IMR-90 (cell line): ENCODE data around the gene ANK3.

ENCODE experiments used
- BHLHE40 ChIP-seq: fragments of 150-350 bp; IDR thresholded peaks from 2 replicates; pipeline ENCODE4 v1.6.1; 2016; ENCODE audit warnings: mild to moderate bottlenecking, low read depth, low read length
- CEBPB ChIP-seq: IDR thresholded peaks from 2 replicates; pipeline ENCODE4 v1.6.1; 2012; ENCODE audit warnings: low read depth, low read length, improper control_type of control experiment
- CHD1 ChIP-seq: IDR thresholded peaks from 2 replicates; pipeline ENCODE4 v1.6.1; 2012; ENCODE audit warnings: low read depth, low read length, improper control_type of control experiment
- FOS ChIP-seq: fragments of 150-350 bp; IDR thresholded peaks from 2 replicates; pipeline ENCODE4 v1.6.1; 2016; ENCODE audit warnings: low read depth, low read length
- MAFK ChIP-seq: IDR thresholded peaks from 2 replicates; pipeline ENCODE4 v1.6.1; 2012; ENCODE audit warnings: low read depth, low read length, improper control_type of control experiment
- MAZ ChIP-seq: IDR thresholded peaks from 2 replicates; pipeline ENCODE4 v1.6.1; 2012; ENCODE audit warnings: low read depth, mild to moderate bottlenecking, low read length, improper control_type of control experiment, moderate library complexity, borderline replicate concordance
- MXI1 ChIP-seq: IDR thresholded peaks from 2 replicates; pipeline ENCODE4 v1.6.1; 2012; ENCODE audit warnings: low read depth, mild to moderate bottlenecking, low read length, moderate library complexity, borderline replicate concordance
- POLR2A ChIP-seq: IDR thresholded peaks from 2 replicates; pipeline ENCODE4 v1.6.1; 2012; ENCODE audit warnings: mild to moderate bottlenecking, low read depth, low read length
- RAD21 ChIP-seq: IDR thresholded peaks from 2 replicates; pipeline ENCODE4 v1.6.1; 2012; ENCODE audit warnings: low read length, improper control_type of control experiment
- RFX5 ChIP-seq: IDR thresholded peaks from 2 replicates; pipeline ENCODE4 v1.8.0; 2012; ENCODE audit warnings: low read depth, mild to moderate bottlenecking, low read length, moderate library complexity
- TF ChIP-seq, protein P1 (sequence below): conservative IDR thresholded peaks from 2 replicates; pipeline ENCODE4 v1.5.1; 2012; ENCODE audit warnings: mild to moderate bottlenecking, low read depth, low read length, improper control_type of control experiment
- TF ChIP-seq, protein P2 (sequence below): fragments of 150-350 bp; IDR thresholded peaks from 2 replicates; pipeline ENCODE4 v1.6.1; 2017; ENCODE audit warnings: mild to moderate bottlenecking, antibody characterized with exemption, low read length, low read depth

DNA sequence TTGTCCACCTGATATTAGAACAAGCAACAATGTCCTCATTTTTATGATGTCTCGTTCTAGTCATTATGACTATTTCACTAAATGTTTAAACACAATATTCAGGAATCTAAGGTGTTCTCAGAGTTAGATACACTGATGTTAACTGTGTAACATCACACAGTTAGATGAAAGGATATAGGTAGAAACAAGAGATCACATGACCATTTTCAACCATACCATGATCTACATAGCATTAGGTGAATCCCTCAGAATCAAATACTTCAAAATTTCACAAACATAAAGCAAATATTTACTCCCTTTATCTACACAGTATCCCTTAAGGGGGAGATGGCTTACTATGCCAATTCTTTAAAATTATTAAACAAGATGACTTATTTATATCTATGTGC, 90.3 kb downstream of the ANK3 start:
- TF ChIP-seq RAD21 = no peak
- TF ChIP-seq, protein P1, sequence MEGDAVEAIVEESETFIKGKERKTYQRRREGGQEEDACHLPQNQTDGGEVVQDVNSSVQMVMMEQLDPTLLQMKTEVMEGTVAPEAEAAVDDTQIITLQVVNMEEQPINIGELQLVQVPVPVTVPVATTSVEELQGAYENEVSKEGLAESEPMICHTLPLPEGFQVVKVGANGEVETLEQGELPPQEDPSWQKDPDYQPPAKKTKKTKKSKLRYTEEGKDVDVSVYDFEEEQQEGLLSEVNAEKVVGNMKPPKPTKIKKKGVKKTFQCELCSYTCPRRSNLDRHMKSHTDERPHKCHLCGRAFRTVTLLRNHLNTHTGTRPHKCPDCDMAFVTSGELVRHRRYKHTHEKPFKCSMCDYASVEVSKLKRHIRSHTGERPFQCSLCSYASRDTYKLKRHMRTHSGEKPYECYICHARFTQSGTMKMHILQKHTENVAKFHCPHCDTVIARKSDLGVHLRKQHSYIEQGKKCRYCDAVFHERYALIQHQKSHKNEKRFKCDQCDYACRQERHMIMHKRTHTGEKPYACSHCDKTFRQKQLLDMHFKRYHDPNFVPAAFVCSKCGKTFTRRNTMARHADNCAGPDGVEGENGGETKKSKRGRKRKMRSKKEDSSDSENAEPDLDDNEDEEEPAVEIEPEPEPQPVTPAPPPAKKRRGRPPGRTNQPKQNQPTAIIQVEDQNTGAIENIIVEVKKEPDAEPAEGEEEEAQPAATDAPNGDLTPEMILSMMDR = no peak
- no peak for TF ChIP-seq POLR2A
- TF ChIP-seq BHLHE40 = no peak
- TF ChIP-seq MAFK = no peak
- TF ChIP-seq, protein P2, sequence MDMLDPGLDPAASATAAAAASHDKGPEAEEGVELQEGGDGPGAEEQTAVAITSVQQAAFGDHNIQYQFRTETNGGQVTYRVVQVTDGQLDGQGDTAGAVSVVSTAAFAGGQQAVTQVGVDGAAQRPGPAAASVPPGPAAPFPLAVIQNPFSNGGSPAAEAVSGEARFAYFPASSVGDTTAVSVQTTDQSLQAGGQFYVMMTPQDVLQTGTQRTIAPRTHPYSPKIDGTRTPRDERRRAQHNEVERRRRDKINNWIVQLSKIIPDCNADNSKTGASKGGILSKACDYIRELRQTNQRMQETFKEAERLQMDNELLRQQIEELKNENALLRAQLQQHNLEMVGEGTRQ = no peak
- TF ChIP-seq FOS = no peak
- no peak for TF ChIP-seq CHD1
- TF ChIP-seq MAZ = no peak
- TF ChIP-seq MXI1 = no peak
- no peak for TF ChIP-seq CEBPB
- no peak for TF ChIP-seq RFX5
